MM.1S (cell line): ENCODE data around the gene DPP10.

Experiments used
- DNase-seq: peaks from one replicate; pipeline ENCODE4 v3.0.0-alpha.2; 2015
- H2AFZ ChIP-seq: fragments of 300-600 bp; sonication (generic); 2 replicates; pipeline ENCODE4 v1.6.0; 2016; ENCODE audit warnings: antibody characterized with exemption, low read length
- H3F3A ChIP-seq: fragments of 300-600 bp; sonication (generic); 2 replicates; pipeline ENCODE4 v1.6.1; 2016; ENCODE audit warnings: mild to moderate bottlenecking, antibody characterized with exemption, low read length, moderate library complexity, mixed read lengths; ENCODE audit not compliant: insufficient read depth
- H3K27ac ChIP-seq: fragments of 300-600 bp; sonication (generic); 2 replicates; pipeline ENCODE4 v1.5.1; 2016; ENCODE audit warnings: mild to moderate bottlenecking, low read length
- H3K27me3 ChIP-seq: fragments of 300-600 bp; sonication (generic); replicated peaks from 2 replicates; pipeline ENCODE4 v1.6.0; 2016; ENCODE audit warnings: low read length; ENCODE audit not compliant: insufficient read depth
- H3K36me3 ChIP-seq: fragments of 300-600 bp; sonication (generic); replicated peaks from 2 replicates; pipeline ENCODE4 v1.6.1; 2016; ENCODE audit warnings: mild to moderate bottlenecking, low read length, mixed read lengths; ENCODE audit not compliant: insufficient read depth
- H3K4me1 ChIP-seq: fragments of 300-600 bp; sonication (generic); 2 replicates; pipeline ENCODE4 v1.6.1; 2016; ENCODE audit warnings: low read length, mixed read lengths
- H3K4me2 ChIP-seq: fragments of 300-600 bp; sonication (generic); 2 replicates; pipeline ENCODE4 v1.6.0; 2016; ENCODE audit warnings: low read depth, low read length
- H3K4me3 ChIP-seq: fragments of 300-600 bp; sonication (generic); 2 replicates; pipeline ENCODE4 v1.5.1; 2016; ENCODE audit warnings: low read length, mixed read lengths
- H3K79me2 ChIP-seq: fragments of 300-600 bp; sonication (generic); 2 replicates; pipeline ENCODE4 v1.6.1; 2016; ENCODE audit warnings: mixed run types, low read length, mixed read lengths
- H3K9ac ChIP-seq: fragments of 300-600 bp; sonication (generic); 2 replicates; pipeline ENCODE4 v1.6.1; 2016; ENCODE audit warnings: low read length, mixed read lengths
- H3K9me2 ChIP-seq: fragments of 300-600 bp; sonication (generic); replicated peaks from 2 replicates; pipeline ENCODE4 v1.6.1; 2016; ENCODE audit warnings: mild to moderate bottlenecking, low read length, mixed read lengths; ENCODE audit not compliant: insufficient read depth
- H3K9me3 ChIP-seq: fragments of 300-600 bp; sonication (generic); replicated peaks from 2 replicates; pipeline ENCODE4 v1.6.1; 2016; ENCODE audit warnings: mild to moderate bottlenecking, low read length, mixed read lengths; ENCODE audit not compliant: insufficient read depth
- H4K20me1 ChIP-seq: fragments of 300-600 bp; sonication (generic); 2 replicates; pipeline ENCODE4 v1.6.1; 2016; ENCODE audit warnings: mild to moderate bottlenecking, low read length, moderate library complexity, mixed read lengths; ENCODE audit not compliant: insufficient read depth
- CTCF ChIP-seq: fragments of 300-600 bp; sonication (generic); IDR thresholded peaks from 2 replicates; pipeline ENCODE4 v1.5.1; 2016; ENCODE audit warnings: antibody characterized with exemption, low read length, mixed read lengths
- EZH2 ChIP-seq: fragments of 300-600 bp; sonication (generic); optimal IDR thresholded peaks from 2 replicates; pipeline ENCODE3; 2017; ENCODE audit warnings: low read depth, mild to moderate bottlenecking, antibody characterized with exemption, low read length, mixed read lengths
- EZH2phosphoT487 ChIP-seq: fragments of 300-600 bp; sonication (generic); IDR thresholded peaks from 2 replicates; pipeline ENCODE4 v1.6.1; 2018; ENCODE audit warnings: antibody characterized with exemption, low read length

The DPP10 gene

GRCh38 chr2:114859726-114860510 lies 417.5 kb downstream of the DPP10 start:
- Histone ChIP-seq H3K9ac (no peak overlapping the region), H3K27ac (no peak overlapping the region), H4K20me1 (no peaks in the 10 kb centered on the region), H3K9me3 (no peaks in the 10 kb centered on the region), H3K4me1 (no peaks in the 10 kb centered on the region), H3K4me3 (no peak overlapping the region), H3K4me2 (no peak overlapping the region), H3F3A (no peaks in the 10 kb centered on the region), H3K79me2 (no peaks in the 10 kb centered on the region), H2AFZ (no peak overlapping the region), H3K36me3 (no peaks in the 10 kb centered on the region), H3K27me3 (no peaks in the 10 kb centered on the region), H3K9me2 (no peaks in the 10 kb centered on the region)
- DNase-seq, result no peak
- no peak for TF ChIP-seq CTCF
- TF ChIP-seq EZH2phosphoT487, result no peak
- TF ChIP-seq EZH2, result no peak

- Histone ChIP-seq H3K27me3 (no peaks in the 10 kb centered on the region), H3K27ac (no peak overlapping the region), H3K4me1 (no peaks in the 10 kb centered on the region), H3K79me2 (no peaks in the 10 kb centered on the region), H3F3A (no peaks in the 10 kb centered on the region), H3K9me3 (no peaks in the 10 kb centered on the region), H3K9me2 (no peaks in the 10 kb centered on the region), H3K4me3 (no peak overlapping the region), H2AFZ (no peak overlapping the region), H3K9ac (no peak overlapping the region), H3K36me3 (no peaks in the 10 kb centered on the region), H4K20me1 (no peaks in the 10 kb centered on the region), H3K4me2 (no peak overlapping the region)
- DNase-seq, result no peak
- TF ChIP-seq CTCF (no peak), EZH2 (no peak), EZH2phosphoT487 (no peak)
Observed at GRCh38 chr2:114862243-114862642, 419.8 kb downstream of the DPP10 start.

- Histone ChIP-seq H3K27ac (no peak overlapping the region), H3K4me2 (no peak overlapping the region), H4K20me1 (no peaks in the 10 kb centered on the region), H3K27me3 (no peaks in the 10 kb centered on the region), H3K9me3 (no peaks in the 10 kb centered on the region), H3K79me2 (no peaks in the 10 kb centered on the region), H3K4me1 (no peaks in the 10 kb centered on the region), H2AFZ (no peak overlapping the region), H3K4me3 (no peak overlapping the region), H3K9me2 (no peaks in the 10 kb centered on the region), H3F3A (no peaks in the 10 kb centered on the region), H3K36me3 (no peaks in the 10 kb centered on the region), H3K9ac (no peak overlapping the region)
- TF ChIP-seq EZH2 (no peak), EZH2phosphoT487 (no peak), CTCF (no peak)
- no peak for DNase-seq
Observed at GRCh38 chr2:114864901-114865300, 422.5 kb downstream of the DPP10 start.
